WI38 (cell line): ENCODE results near the gene ABTB2.

ENCODE experiments used
- H3K4me3 ChIP-seq: 2 replicates; pipeline ENCODE4 v1.5.1; 2011; ENCODE audit warnings: low read depth, mild to moderate bottlenecking, control low read depth, low read length
- TF ChIP-seq, protein P1 (sequence below): IDR thresholded peaks from 2 replicates; pipeline ENCODE4 v1.5.1; 2012; ENCODE audit warnings: low read depth, mild to moderate bottlenecking, control low read depth, low read length

ABTB2 gene

GRCh38 chr11:34357701-34358257 is at the start of gene ABTB2:
ABTB2 (minus strand) TSS chr11:34358010.
- TF ChIP-seq, protein P1, sequence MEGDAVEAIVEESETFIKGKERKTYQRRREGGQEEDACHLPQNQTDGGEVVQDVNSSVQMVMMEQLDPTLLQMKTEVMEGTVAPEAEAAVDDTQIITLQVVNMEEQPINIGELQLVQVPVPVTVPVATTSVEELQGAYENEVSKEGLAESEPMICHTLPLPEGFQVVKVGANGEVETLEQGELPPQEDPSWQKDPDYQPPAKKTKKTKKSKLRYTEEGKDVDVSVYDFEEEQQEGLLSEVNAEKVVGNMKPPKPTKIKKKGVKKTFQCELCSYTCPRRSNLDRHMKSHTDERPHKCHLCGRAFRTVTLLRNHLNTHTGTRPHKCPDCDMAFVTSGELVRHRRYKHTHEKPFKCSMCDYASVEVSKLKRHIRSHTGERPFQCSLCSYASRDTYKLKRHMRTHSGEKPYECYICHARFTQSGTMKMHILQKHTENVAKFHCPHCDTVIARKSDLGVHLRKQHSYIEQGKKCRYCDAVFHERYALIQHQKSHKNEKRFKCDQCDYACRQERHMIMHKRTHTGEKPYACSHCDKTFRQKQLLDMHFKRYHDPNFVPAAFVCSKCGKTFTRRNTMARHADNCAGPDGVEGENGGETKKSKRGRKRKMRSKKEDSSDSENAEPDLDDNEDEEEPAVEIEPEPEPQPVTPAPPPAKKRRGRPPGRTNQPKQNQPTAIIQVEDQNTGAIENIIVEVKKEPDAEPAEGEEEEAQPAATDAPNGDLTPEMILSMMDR: no peak
- peak within 1 kb of the TSS; percentile 60 for H3K4me3 ChIP-seq

- TF ChIP-seq, protein P1: no peak
These were observed 49.5 kb upstream of the ABTB2 start for GRCh38 chr11:34407121-34407813.

DNA sequence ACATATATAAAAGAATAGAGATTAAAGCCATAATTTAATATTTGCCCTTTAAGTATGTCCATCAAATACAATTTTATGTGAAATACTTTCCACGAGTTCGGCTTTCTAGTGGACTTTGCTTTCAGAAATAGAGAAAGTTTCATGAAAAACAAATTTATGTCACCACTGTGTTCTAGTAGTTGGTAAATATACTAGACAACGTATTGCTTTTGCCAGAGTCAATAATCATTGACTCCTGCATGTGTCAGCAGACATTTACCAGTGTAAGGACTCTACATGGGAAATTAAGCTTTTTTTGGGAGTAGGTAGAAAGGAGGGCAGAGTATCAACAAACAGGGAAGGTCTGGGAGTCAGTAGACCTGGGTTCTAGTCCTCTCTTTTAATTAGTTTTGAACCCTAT is 48.6 kb upstream of the ABTB2 start:
- TF ChIP-seq, protein P1: no peak

More at GRCh38 chr11:34407121-34407813, 49.5 kb upstream of the ABTB2 start:
- H3K4me3 ChIP-seq: no peak overlapping the region

GRCh38 chr11:34405079-34405858 is 47.5 kb upstream of the ABTB2 start:
- TF ChIP-seq, protein P1: no peak
- H3K4me3 ChIP-seq: peak overlapping the region; percentile 15; the same call in 1 of the 2 replicates

More for the DNA sequence above, 48.6 kb upstream of the ABTB2 start:
- H3K4me3 ChIP-seq: no peak overlapping the region

GRCh38 chr11:34404280-34404679 is 46.5 kb upstream of the ABTB2 start:
- TF ChIP-seq, protein P1: no peak
- H3K4me3 ChIP-seq: no peak overlapping the region

DNA sequence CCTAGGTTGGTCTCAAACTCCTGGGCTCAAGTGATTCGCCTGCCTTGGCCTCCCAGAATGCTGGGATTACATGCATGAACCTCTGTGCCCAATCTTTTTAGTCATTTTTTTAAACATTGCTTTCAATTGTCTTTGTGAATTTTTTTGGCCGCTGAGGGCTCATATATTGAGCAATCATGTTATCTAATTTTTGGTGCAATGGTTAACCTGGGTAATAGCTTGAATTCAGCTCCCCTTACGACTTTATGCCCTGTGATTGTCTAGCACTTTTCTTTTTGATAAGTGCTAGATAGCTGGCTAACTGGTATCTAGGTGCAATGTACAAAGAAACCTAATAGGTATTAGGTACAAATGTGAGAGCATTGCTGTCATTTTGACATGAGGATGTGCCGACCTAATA is 45.6 kb upstream of the ABTB2 start:
- TF ChIP-seq, protein P1: no peak
- no peak overlapping the region for H3K4me3 ChIP-seq

- TF ChIP-seq, protein P1: no peak
- no peak overlapping the region for H3K4me3 ChIP-seq
These were observed 40.0 kb upstream of the ABTB2 start for GRCh38 chr11:34397811-34398210.
